Lower leg skin (tissue), 3 donors: ENCODE results near the gene SNX5.

Experiments
- CTCF ChIP-seq, 3 donors: fragments of 450-650 bp; IDR thresholded peaks; one replicate each; pipeline ENCODE4 v1.5.1; 2016; ENCODE audit warnings: antibody characterized with exemption in 3 of 3, mild to moderate bottlenecking in 3 of 3, moderate library complexity in 2 of 3
- POLR2A ChIP-seq, 2 donors: fragments of 450-650 bp; IDR thresholded peaks; one replicate each; pipeline ENCODE4 v1.6.1; 2016 to 2017; ENCODE audit warnings: antibody characterized with exemption in 2 of 2, mild to moderate bottlenecking in 1 of 2, moderate library complexity in 1 of 2

DNA sequence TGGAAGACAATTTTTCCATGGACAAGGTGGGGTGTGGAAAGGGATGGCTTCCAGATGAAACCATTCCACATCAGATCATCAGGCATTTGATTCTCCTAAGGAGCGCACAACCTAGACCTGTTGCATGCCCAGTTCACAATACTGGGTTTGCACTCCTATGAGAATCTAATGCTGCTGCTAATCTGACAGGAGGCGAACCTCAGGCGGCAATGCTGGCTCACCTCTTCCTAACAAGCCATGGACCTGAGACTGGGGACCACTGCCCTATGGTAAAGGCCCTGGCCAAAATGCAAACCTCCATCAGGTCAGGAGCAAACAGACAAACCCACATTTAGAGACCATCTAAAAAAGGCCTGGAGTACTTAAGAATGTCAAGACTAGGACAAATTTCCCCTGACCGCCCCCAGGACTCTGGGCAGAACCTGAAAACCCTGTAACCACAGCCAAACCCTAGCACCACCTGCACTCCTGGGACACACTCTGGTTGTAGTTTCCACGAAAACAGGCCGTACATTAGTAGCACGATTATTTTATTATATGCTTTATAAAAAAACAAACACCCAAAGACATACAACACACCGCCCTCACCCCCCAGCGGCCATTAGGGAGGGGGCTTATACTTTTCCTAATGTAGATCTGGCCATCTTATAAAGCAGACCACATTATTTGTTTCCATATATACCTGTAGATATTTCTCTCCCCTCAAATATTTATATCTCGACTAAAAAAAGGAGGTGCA, 27.3 kb downstream of the SNX5 start:
- no peak for TF ChIP-seq CTCF (IDR thresholded peaks at IDR 0.05)
- TF ChIP-seq POLR2A (IDR thresholded peaks at IDR 0.05): no peak
